Measurements from ENCODE around the gene FMO1.
A peak's percentile ranks its signal among the peaks of the same experiment; 100 is the strongest.
"Not testable (repeated sequence)": the region's sequence is repeated elsewhere in the genome, so short reads cannot be mapped to it uniquely, and the experiment has no call there.

The FMO1 gene

GRCh38 chr1:171233183-171233582, 15.1 kb upstream of the FMO1 start:
- no peak for DNase-seq (ENCODE audit: low read depth in 3 of 3)

GRCh38 chr1:171236231-171236630, 12.1 kb upstream of the FMO1 start:
- DNase-seq (ENCODE audit: low read depth in 3 of 3): not testable (repeated sequence)

- no peak for DNase-seq (ENCODE audit: low read depth in 3 of 3)
Observed at GRCh38 chr1:171243878-171244277, 4.4 kb upstream of the FMO1 start.

GRCh38 chr1:171245458-171246064, 2.7 kb upstream of the FMO1 start:
- DNase-seq (ENCODE audit: low read depth in 3 of 3): no peak

GRCh38 chr1:171247501-171247900, 793 bp upstream of the FMO1 start:
- no peak for DNase-seq (ENCODE audit: low read depth in 3 of 3)

GRCh38 chr1:171248841-171249240, 547 bp downstream of the FMO1 start:
- DNase-seq (ENCODE audit: low read depth in 3 of 3): no peak

- DNase-seq (ENCODE audit: low read depth in 3 of 3): no peak
Observed at GRCh38 chr1:171250263-171250662, 2.0 kb downstream of the FMO1 start.

GRCh38 chr1:171251042-171251951, 3.0 kb downstream of the FMO1 start:
- peak in 1 of 3 experiments; percentile 16 for DNase-seq (ENCODE audit: low read depth in 3 of 3)

- no peak for DNase-seq (ENCODE audit: low read depth in 3 of 3)
Observed at GRCh38 chr1:171251952-171252300, 3.6 kb downstream of the FMO1 start.

- DNase-seq (ENCODE audit: low read depth in 3 of 3): no peak
Observed at GRCh38 chr1:171252482-171252881, 4.2 kb downstream of the FMO1 start.

- DNase-seq (ENCODE audit: low read depth in 3 of 3): no peak
Observed at GRCh38 chr1:171254859-171255258, 6.6 kb downstream of the FMO1 start.

GRCh38 chr1:171256940-171257606, 8.8 kb downstream of the FMO1 start:
- DNase-seq (ENCODE audit: low read depth in 3 of 3): no peak

- no peak for DNase-seq (ENCODE audit: low read depth in 3 of 3)
Observed at GRCh38 chr1:171257607-171258076, 9.3 kb downstream of the FMO1 start.

- no peak for DNase-seq (ENCODE audit: low read depth in 3 of 3)
Observed at GRCh38 chr1:171258429-171258828, 10.1 kb downstream of the FMO1 start.

- DNase-seq (ENCODE audit: low read depth in 3 of 3): no peak
Observed at GRCh38 chr1:171258943-171259342, 10.6 kb downstream of the FMO1 start.

- no peak for DNase-seq (ENCODE audit: low read depth in 3 of 3)
Observed at GRCh38 chr1:171261336-171261735, 13.0 kb downstream of the FMO1 start.

- no peak for DNase-seq (ENCODE audit: low read depth in 3 of 3)
Observed at GRCh38 chr1:171263901-171264300, 15.6 kb downstream of the FMO1 start.

- DNase-seq (ENCODE audit: low read depth in 3 of 3): no peak
Observed at GRCh38 chr1:171265686-171266085, 17.4 kb downstream of the FMO1 start.

GRCh38 chr1:171266930-171267329, 18.6 kb downstream of the FMO1 start:
- DNase-seq (ENCODE audit: low read depth in 3 of 3): no peak

GRCh38 chr1:171267391-171267790, 19.1 kb downstream of the FMO1 start:
- DNase-seq (ENCODE audit: low read depth in 3 of 3): no peak

GRCh38 chr1:171270806-171271205, 22.5 kb downstream of the FMO1 start:
- DNase-seq (ENCODE audit: low read depth in 3 of 3): no peak

- DNase-seq (ENCODE audit: low read depth in 3 of 3): no peak
Observed at GRCh38 chr1:171277534-171277933, 29.2 kb downstream of the FMO1 start.

- no peak for DNase-seq (ENCODE audit: low read depth in 3 of 3)
Observed at GRCh38 chr1:171279234-171279633, 30.9 kb downstream of the FMO1 start.

All from stimulated activated CD4-positive, alpha-beta T cell treated with anti-CD3 and anti-CD28 coated beads, TNF-alpha, amount 100 ng/mL, for 24 hours (primary cell).